HG03469 (cell line): ENCODE data around the gene CHID1.

Source experiments
- ATAC-seq: cut with Tn5 transposase; IDR thresholded peaks from one replicate; pipeline ENCODE4 v1.9.1; 2021; ENCODE audit warnings: mild to moderate bottlenecking, moderate library complexity, moderate number of reproducible peaks; ENCODE audit not compliant: unreplicated experiment

Gene CHID1

GRCh38 chr11:839280-839623 is 71.4 kb downstream of the CHID1 start:
- ATAC-seq, result no peak

DNA sequence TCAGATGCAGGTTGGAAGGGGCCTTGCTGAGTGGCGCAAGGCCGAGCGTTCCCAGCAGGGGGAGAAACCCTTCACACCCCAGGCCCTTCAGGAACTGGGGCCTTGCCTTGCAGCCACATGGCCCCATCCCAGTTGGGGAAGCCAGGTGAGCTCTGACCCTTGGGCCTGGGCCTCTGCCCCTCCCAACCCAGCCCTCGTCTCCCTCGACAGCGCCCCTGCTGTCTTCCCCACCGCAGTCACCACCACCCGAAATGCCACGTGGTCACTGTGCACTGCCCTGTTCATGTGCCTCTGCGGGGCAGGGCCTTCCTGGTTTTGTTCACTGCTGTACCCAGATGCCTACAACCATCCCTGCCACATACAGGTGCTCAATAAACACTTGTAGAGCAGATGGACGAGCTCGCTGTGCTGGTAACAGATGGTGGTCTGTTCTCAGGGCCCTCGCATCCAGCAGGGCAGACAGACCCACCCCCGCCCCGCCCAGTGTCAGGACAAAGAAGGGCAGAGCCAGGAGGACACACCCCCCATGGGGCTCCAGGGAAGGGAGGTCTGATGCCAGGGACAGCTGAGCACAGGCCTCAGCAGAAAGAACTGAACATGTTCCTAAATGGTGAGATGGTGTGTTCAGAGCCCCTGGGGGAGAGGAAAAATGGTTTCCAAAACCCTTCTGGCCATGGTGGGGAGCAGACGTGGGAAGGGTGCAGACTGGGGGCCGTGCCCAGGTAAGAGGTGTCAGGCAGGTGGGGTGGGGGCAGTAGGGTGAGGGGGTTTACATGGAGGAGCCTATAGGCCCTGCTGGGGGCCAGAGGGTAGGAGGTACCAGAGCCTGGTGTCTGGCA is 72.0 kb downstream of the CHID1 start:
- ATAC-seq, result no peak

GRCh38 chr11:837990-838307 is 72.7 kb downstream of the CHID1 start:
- no peak for ATAC-seq

GRCh38 chr11:837189-837989 is 73.2 kb downstream of the CHID1 start:
- ATAC-seq, result no peak

DNA sequence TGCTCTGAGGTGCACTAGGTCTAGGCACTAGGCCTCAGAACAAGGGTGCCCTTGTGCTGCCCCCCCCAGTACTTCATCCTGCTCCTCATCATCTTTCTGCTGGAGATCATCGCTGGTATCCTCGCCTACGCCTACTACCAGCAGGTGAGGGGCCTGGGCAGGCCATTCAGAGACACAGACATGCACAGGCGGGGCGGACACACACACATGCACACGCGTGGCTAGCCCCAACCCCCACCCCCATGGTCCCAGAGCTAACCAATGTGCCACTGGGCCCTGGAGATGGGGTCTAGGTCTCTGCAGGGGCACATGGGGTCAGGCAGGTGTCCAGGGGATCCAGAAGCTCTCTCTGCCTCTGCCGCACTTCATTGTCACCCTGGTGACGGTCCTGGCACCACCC is 73.9 kb downstream of the CHID1 start:
- ATAC-seq, result no peak

DNA sequence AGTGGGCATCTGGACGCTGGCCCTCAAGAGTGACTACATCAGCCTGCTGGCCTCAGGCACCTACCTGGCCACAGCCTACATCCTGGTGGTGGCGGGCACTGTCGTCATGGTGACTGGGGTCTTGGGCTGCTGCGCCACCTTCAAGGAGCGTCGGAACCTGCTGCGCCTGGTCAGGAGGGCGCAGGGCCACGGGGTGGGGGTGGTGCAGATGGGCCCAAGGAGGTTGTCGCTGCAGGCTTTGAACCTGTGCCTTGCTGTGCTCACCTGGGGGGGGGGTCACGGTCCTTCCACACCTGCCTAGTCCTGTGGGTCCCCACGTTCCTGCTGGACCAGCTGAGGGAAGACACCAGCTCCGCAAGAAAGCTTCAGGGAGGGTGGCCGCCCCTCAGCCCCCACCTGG is 74.3 kb downstream of the CHID1 start:
- no peak for ATAC-seq

- ATAC-seq, result no peak
Observed at GRCh38 chr11:834371-835316, 76.0 kb downstream of the CHID1 start.

DNA sequence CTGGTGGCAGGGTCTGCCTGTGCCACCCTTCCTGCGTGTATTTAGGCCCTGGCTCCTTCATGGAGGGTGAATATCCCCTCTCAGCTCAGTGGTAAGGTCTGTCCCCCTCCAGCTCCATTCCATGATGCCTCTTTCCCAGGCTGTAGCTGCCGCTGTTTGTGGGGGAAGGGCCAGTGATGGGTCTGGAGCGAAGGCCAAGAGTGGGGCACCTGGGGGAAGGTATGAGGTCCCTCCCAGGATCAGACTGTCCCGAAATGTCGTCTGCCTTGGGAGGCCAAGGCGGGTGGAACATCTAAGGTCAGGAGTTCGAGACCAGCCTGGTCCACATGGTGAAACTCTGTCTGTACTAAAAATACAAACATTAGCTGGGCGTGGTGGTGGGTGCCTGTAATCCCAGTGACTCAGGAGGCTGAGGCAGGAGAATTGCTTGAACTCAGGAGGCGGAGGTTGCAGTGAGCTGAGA is 76.7 kb downstream of the CHID1 start:
- ATAC-seq, result no peak

DNA sequence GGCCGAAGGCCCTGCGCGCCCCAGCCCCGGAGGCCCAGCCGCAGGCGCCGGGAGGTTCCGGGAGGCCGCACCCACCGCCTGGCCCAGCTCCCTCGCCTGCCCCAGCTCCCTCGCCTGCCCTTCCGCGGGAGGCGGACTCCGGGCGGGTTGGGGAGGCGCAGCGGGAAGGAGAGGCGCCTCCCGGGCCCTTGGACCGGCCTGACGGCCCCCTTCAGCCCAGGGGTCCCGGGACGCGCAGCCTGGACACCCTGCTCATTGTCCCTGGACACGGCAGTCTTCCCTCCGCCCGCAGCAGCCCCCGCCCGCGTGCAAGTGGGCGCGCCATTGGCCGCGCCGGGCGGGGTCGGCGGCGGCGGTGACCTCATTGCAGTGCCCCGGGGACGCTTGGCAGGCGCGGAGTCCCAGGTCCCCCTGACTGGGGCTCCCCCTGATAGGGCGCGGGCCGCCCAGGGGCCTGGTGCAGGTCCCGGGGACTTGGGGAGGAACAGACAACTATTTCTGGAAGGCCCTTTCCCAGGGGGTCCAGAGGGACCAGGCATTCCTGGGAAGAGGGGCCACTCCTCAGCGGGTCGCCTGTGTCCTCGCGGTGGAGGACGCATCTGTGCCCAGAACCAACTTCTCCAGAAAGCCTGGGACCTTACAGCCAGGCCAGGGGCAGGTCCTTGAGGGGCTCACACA is 77.4 kb downstream of the CHID1 start:
- no peak for ATAC-seq

GRCh38 chr11:832529-833113 is 78.0 kb downstream of the CHID1 start, which contains the start of gene CD151:
Gene CD151 (plus strand): TSS chr11:832952. CDS start chr11:836070, 3,118 bp downstream.
- no peak for ATAC-seq

- ATAC-seq, result no peak
Observed at GRCh38 chr11:831961-832528, 78.6 kb downstream of the CHID1 start.

DNA sequence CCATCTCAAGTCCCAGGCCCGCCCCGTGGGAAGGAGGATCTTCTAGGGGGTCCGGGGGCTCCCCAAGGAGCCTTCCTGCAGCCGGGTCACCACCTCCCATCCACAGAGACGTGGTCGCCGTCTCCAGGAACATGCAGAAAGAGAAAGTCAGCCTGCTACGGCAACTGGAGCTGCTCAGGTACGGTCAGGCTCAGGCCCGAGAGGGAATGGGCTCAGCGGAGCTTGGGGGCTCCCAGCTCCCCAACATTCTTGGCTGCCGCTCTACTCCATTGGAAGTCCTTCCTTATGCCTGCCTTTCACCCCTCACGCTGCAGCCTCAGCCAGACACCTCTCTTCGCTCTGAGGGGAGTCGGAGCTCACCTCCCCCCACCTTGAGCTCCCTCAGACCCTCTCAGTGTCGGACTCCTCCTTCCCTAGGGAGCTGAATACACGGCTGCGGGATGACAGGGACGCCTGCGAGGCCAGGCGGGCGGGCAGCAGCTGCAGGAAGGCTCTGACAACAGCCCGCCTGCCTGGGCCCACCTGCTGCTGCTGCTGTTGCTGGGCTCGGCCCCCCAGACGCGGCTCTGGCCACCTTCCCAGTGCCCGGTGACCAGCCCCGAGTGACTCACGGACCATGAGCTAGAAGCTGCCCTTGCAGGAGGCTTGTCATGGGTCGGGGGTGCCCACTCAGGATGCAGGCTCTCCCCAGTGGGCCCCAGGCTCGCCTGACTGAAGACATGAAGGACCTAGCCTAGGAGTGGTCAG is 79.3 kb downstream of the CHID1 start:
- no peak for ATAC-seq

GRCh38 chr11:830295-831117 is 80.1 kb downstream of the CHID1 start:
- no peak for ATAC-seq

DNA sequence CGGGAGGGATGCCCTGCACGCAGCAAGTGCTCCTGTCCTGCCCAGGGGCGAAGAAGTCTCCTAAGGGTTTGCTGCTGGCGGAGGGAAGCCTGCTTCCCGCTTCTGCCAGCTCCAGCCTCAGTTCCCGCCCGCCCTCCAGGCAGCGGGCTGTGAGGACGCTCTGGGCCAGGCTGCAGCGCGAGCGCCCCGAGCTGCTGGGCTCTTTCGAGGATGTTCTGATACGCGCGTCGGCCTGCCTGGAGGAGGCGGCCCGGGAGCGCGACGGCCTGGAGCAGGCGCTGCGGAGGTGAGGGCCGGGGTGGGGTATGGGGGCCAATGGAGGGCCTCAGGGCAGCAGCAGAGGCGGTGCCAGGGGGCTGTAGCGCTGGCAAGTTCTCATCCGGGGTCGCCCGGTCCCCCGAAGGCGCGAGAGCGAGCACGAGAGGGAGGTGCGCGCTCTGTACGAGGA is 80.7 kb downstream of the CHID1 start:
- ATAC-seq, result no peak

DNA sequence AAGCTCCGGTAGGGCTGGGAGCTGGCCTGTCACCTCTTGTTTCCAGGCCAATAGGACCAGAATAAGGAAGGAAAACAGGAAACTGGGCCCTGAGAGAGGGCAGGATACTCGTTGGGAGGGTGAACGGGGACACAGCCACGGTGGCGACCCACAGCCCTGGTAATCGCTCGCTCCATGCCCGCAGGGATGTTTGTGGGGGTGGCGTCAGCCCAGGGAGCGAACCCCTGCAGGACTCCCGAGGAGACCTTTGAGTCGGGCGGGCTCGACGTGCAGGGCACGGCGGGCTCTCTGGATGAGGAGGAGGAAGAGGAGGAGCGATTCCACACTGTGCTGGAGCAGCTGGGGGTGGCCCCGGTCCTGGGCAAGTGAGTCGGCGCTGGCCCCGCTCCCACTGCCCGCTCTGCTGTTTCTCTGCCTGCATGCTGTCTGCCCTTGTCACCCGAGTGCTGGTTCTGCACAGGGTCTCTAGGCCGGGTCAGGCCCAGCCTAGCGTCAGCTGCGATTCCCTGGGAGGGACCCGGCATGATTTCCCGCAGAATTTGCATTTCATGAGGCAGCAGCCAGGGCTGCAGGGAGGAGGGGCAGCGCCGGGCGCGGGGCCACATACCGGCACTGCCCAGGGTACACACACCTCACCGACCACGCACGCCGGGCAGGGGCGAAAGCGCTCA is 81.3 kb downstream of the CHID1 start:
- no peak for ATAC-seq

GRCh38 chr11:828506-829175 is 82.0 kb downstream of the CHID1 start:
- ATAC-seq, result no peak

- no peak for ATAC-seq
Observed at GRCh38 chr11:827897-828192, 82.8 kb downstream of the CHID1 start, which contains the start of gene CRACR2B. Gene CRACR2B (plus strand): TSS chr11:827919. CDS start chr11:828608, 689 bp downstream.
